ENCODE results near the gene TIMM17B.

TIMM17B gene

GRCh38 chrX:48927123-48927522 is 29.6 kb upstream of the TIMM17B start:
- no peak overlapping the region for H3K4me3 ChIP-seq (replicated peaks; ENCODE audit: low read depth, low read length)
- DNase-seq (ENCODE audit: extremely low read depth, low read depth), result no peak
- no peak for TF ChIP-seq CTCF (IDR thresholded peaks at IDR 0.05; ENCODE audit: low read depth, low read length, missing control alignments)

GRCh38 chrX:48924270-48924669 is 26.7 kb upstream of the TIMM17B start:
- TF ChIP-seq CTCF (IDR thresholded peaks at IDR 0.05; ENCODE audit: low read depth, low read length, missing control alignments), result no peak
- no peak overlapping the region for H3K4me3 ChIP-seq (replicated peaks; ENCODE audit: low read depth, low read length)
- DNase-seq (ENCODE audit: extremely low read depth, low read depth), result no peak

- H3K4me3 ChIP-seq (replicated peaks; ENCODE audit: low read depth, low read length), result no peak overlapping the region
- no peak for DNase-seq (ENCODE audit: extremely low read depth, low read depth)
- no peak for TF ChIP-seq CTCF (IDR thresholded peaks at IDR 0.05; ENCODE audit: low read depth, low read length, missing control alignments)
These were observed 26.2 kb upstream of the TIMM17B start for GRCh38 chrX:48923771-48924170.

- no peak overlapping the region for H3K4me3 ChIP-seq (replicated peaks; ENCODE audit: low read depth, low read length)
- TF ChIP-seq CTCF (IDR thresholded peaks at IDR 0.05; ENCODE audit: low read depth, low read length, missing control alignments), result no peak
- DNase-seq (ENCODE audit: extremely low read depth, low read depth), result no peak
These were observed 23.1 kb upstream of the TIMM17B start for GRCh38 chrX:48920718-48921104.

GRCh38 chrX:48919947-48920717 is 22.6 kb upstream of the TIMM17B start:
- H3K4me3 ChIP-seq (replicated peaks; ENCODE audit: low read depth, low read length), result no peak overlapping the region
- no peak for TF ChIP-seq CTCF (IDR thresholded peaks at IDR 0.05; ENCODE audit: low read depth, low read length, missing control alignments)
- no peak for DNase-seq (ENCODE audit: extremely low read depth, low read depth)

GRCh38 chrX:48919360-48919841 is 21.8 kb upstream of the TIMM17B start:
- H3K4me3 ChIP-seq (replicated peaks; ENCODE audit: low read depth, low read length), result peak overlapping the region; percentile 72
- TF ChIP-seq CTCF (IDR thresholded peaks at IDR 0.05; ENCODE audit: low read depth, low read length, missing control alignments), result no peak
- no peak for DNase-seq (ENCODE audit: extremely low read depth, low read depth)
